Left ventricle myocardium inferior (tissue), 1 donor: ENCODE data around the gene SCN2A. TPM values are rescaled to one million over a fixed set of nuclear protein-coding genes. Genes with fewer than 3 reads are reported as not detected.

Experiments used
- DNase-seq: peaks from one replicate; pipeline ENCODE4 v3.0.0-alpha.2; 2020
- H3K27ac ChIP-seq: fragments of 200-600 bp; replicated peaks from 2 replicates; pipeline ENCODE4 v1.8.0; 2021
- H3K27me3 ChIP-seq: fragments of 200-600 bp; 2 replicates; pipeline ENCODE4 v1.8.0; 2021; ENCODE audit warnings: low read depth
- H3K36me3 ChIP-seq: fragments of 200-600 bp; 2 replicates; pipeline ENCODE4 v1.8.0; 2021
- H3K4me1 ChIP-seq: fragments of 200-600 bp; 2 replicates; pipeline ENCODE4 v1.8.0; 2021
- H3K4me3 ChIP-seq: fragments of 200-600 bp; 2 replicates; pipeline ENCODE4 v1.8.0; 2021; ENCODE audit warnings: mild to moderate bottlenecking, moderate library complexity
- H3K9me3 ChIP-seq: fragments of 200-600 bp; replicated peaks from 2 replicates; pipeline ENCODE4 v1.8.0; 2021
- CTCF ChIP-seq: fragments of 200-600 bp; IDR thresholded peaks from 2 replicates; pipeline ENCODE4 v1.8.0; 2021; ENCODE audit warnings: antibody characterized with exemption, mild to moderate bottlenecking, borderline replicate concordance
- intact Hi-C: fragments of 100-400 bp; cut with micrococcal nuclease; formaldehyde crosslinking; loops from one replicate; pipeline ENCODE4 v1.11.0; 2022
- total RNA-seq: library from RNA; stranded (reverse); fragmentation: NEBNext Ultra II Directional; extraction: Animal tissue kit (Norgen Biotek cat#: 25700); gene quantifications from one replicate; pipeline ENCODE4 v1.2.1, GENCODE V29; 2021
- donor health status: DM: no; HTN: yes; CAD: no; lungs with severe emphysema.

The SCN2A gene
- total RNA-seq, 1 donor from 2014 or later: 0.08 TPM

GRCh38 chr2:165238295-165238694, 919 bp upstream of the SCN2A start:
- no peak for TF ChIP-seq CTCF
- intact Hi-C loops: loop anchor here (10.0 kb wide), 1 partner anchor 57 kb away; no protein-coding TSS in a partner anchor
- H3K4me3 ChIP-seq: no peak overlapping the region

GRCh38 chr2:165239856-165240515, 772 bp downstream of the SCN2A start:
- no peaks in the 10 kb centered on the region for H3K9me3 ChIP-seq

More at GRCh38 chr2:165238295-165238694, 919 bp upstream of the SCN2A start:
- no peaks in the 10 kb centered on the region for H3K4me1 ChIP-seq
- H3K27me3 ChIP-seq: peaks cover 5% of the 10 kb centered on the region
- H3K9me3 ChIP-seq: no peaks in the 10 kb centered on the region
- no peak for DNase-seq
- H3K36me3 ChIP-seq: no peaks in the 10 kb centered on the region
- H3K27ac ChIP-seq: no peak overlapping the region

GRCh38 chr2:165240916-165241315, 1.7 kb downstream of the SCN2A start:
- Histone ChIP-seq H3K36me3 (no peaks in the 10 kb centered on the region), H3K27ac (no peak overlapping the region), H3K4me3 (no peak overlapping the region), H3K27me3 (peaks cover 5% of the 10 kb centered on the region), H3K4me1 (no peaks in the 10 kb centered on the region), H3K9me3 (no peaks in the 10 kb centered on the region)
- TF ChIP-seq CTCF: no peak
- intact Hi-C loops: no loop called here
- no peak for DNase-seq

More at GRCh38 chr2:165239856-165240515, 772 bp downstream of the SCN2A start:
- Histone ChIP-seq H3K27me3 (peaks cover 5% of the 10 kb centered on the region), H3K4me3 (no peak overlapping the region), H3K27ac (no peak overlapping the region), H3K36me3 (no peaks in the 10 kb centered on the region), H3K4me1 (no peaks in the 10 kb centered on the region)
- intact Hi-C loops: loop anchor here (10.0 kb wide), 1 partner anchor 55 kb away; no protein-coding TSS in a partner anchor
- DNase-seq: no peak
- TF ChIP-seq CTCF: no peak

GRCh38 chr2:165245081-165245793, 6.0 kb downstream of the SCN2A start:
- Histone ChIP-seq H3K4me1 (no peaks in the 10 kb centered on the region), H3K36me3 (no peaks in the 10 kb centered on the region), H3K9me3 (no peaks in the 10 kb centered on the region), H3K27me3 (no peaks in the 10 kb centered on the region), H3K27ac (no peak overlapping the region), H3K4me3 (no peak overlapping the region)
- no peak for DNase-seq
- intact Hi-C loops: no loop called here
- TF ChIP-seq CTCF: no peak

GRCh38 chr2:165248238-165248637, 9.0 kb downstream of the SCN2A start:
- Histone ChIP-seq H3K36me3 (no peaks in the 10 kb centered on the region), H3K27me3 (no peaks in the 10 kb centered on the region), H3K4me3 (no peak overlapping the region), H3K4me1 (no peaks in the 10 kb centered on the region), H3K27ac (no peak overlapping the region), H3K9me3 (no peaks in the 10 kb centered on the region)
- intact Hi-C loops: no loop called here
- TF ChIP-seq CTCF: no peak
- DNase-seq: no peak
